IMR-90 (cell line): Measurements from ENCODE around the gene PPP1R37. TPM values are rescaled to one million over a fixed set of nuclear protein-coding genes. Genes with fewer than 3 reads are reported as not detected.

Experiments
- ATAC-seq: fragments of 200-7000 bp; cut with Tn5 transposase; 2 replicates; pipeline ENCODE4 v1.9.1; 2020; ENCODE audit warnings: low read depth, mild to moderate bottlenecking, moderate library complexity
- BruUV-seq: library from RNA; stranded (reverse); fragments of 400-500 nt; replicated peaks from 2 replicates; lab custom pipeline; 2021; lab: Mats Ljungman, UMichigan
- CTCF ChIA-PET: fragments of 300-600 bp; formaldehyde crosslinking; extraction: SDS; loops from one replicate; lab custom pipeline; 2021; ENCODE audit warnings: antibody characterized with exemption; lab: Yijun Ruan, JAX
- POLR2A ChIA-PET: fragments of 300-600 bp; sonication (Branson Sonifier 250); formaldehyde crosslinking; loops from one replicate; lab custom pipeline; 2022; ENCODE audit warnings: antibody characterized with exemption; ENCODE audit not compliant: unreplicated experiment; lab: Charles Lee
- DNase-seq: peaks from one replicate; pipeline ENCODE4 v3.0.0; 2013
- H2AFZ ChIP-seq: replicated peaks from 2 replicates; pipeline ENCODE3; 2013; ENCODE audit warnings: low read length, mild to moderate bottlenecking; ENCODE audit not compliant: poor library complexity
- H2AK5ac ChIP-seq: 2 replicates; pipeline ENCODE4 v1.6.1; 2013; ENCODE audit warnings: low read depth, low read length, inconsistent platforms
- H2AK9ac ChIP-seq: replicated peaks from 2 replicates; pipeline ENCODE3; 2013; ENCODE audit warnings: mild to moderate bottlenecking, low read depth, low read length, moderate library complexity; ENCODE audit not compliant: poor library complexity
- H2BK120ac ChIP-seq: 2 replicates; pipeline ENCODE4 v1.6.1; 2013; ENCODE audit warnings: low read depth, low read length, inconsistent platforms
- H2BK15ac ChIP-seq: 3 replicates; pipeline ENCODE4 v1.6.1; 2013; ENCODE audit warnings: low read depth, low read length, inconsistent platforms
- H2BK20ac ChIP-seq: 2 replicates; pipeline ENCODE4 v1.6.1; 2013; ENCODE audit warnings: low read depth, mild to moderate bottlenecking, inconsistent platforms, low read length, moderate library complexity
- H2BK5ac ChIP-seq: 2 replicates; pipeline ENCODE4 v1.6.1; 2013; ENCODE audit warnings: mild to moderate bottlenecking, low read depth, low read length, inconsistent platforms; ENCODE audit not compliant: poor library complexity, severe bottlenecking
- H3K14ac ChIP-seq: replicated peaks from 2 replicates; pipeline ENCODE4 v1.6.1; 2013; ENCODE audit warnings: low read depth, low read length, inconsistent platforms
- H3K18ac ChIP-seq: 2 replicates; pipeline ENCODE4 v1.6.1; 2013; ENCODE audit warnings: low read depth, low read length, control low read depth
- H3K23ac ChIP-seq: 2 replicates; pipeline ENCODE4 v1.6.1; 2013; ENCODE audit warnings: low read depth, low read length, inconsistent platforms
- H3K27ac ChIP-seq: 2 replicates; pipeline ENCODE4 v1.5.1; 2013; ENCODE audit warnings: mild to moderate bottlenecking, control low read depth, low read length; ENCODE audit not compliant: insufficient read depth
- H3K27me3 ChIP-seq: 2 replicates; pipeline ENCODE4 v1.6.1; 2013; ENCODE audit warnings: low read length; ENCODE audit not compliant: control insufficient read depth, insufficient read depth
- H3K36me3 ChIP-seq: 2 replicates; pipeline ENCODE4 v1.6.1; 2013; ENCODE audit warnings: low read length, mixed read lengths; ENCODE audit not compliant: control insufficient read depth, insufficient read depth
- H3K4ac ChIP-seq: 2 replicates; pipeline ENCODE4 v1.6.1; 2013; ENCODE audit warnings: low read depth, low read length, inconsistent platforms
- H3K4me1 ChIP-seq: 2 replicates; pipeline ENCODE4 v1.6.1; 2013; ENCODE audit warnings: low read length, mixed read lengths; ENCODE audit not compliant: control insufficient read depth, insufficient read depth
- H3K4me2 ChIP-seq: 2 replicates; pipeline ENCODE4 v1.6.1; 2013; ENCODE audit warnings: low read depth, mild to moderate bottlenecking, control low read depth, low read length, moderate library complexity
- H3K4me3 ChIP-seq: 2 replicates; pipeline ENCODE4 v1.5.1; 2013; ENCODE audit warnings: low read depth, mild to moderate bottlenecking, control low read depth, low read length, moderate library complexity; ENCODE audit not compliant: insufficient read depth
- H3K56ac ChIP-seq: 2 replicates; pipeline ENCODE4 v1.6.1; 2013; ENCODE audit warnings: low read length, inconsistent platforms; ENCODE audit not compliant: insufficient read depth; ENCODE audit errors: extremely low read depth
- H3K79me1 ChIP-seq, 2 experiments: 2 replicates each; pipeline ENCODE4 v1.6.1; 2013; ENCODE audit warnings: low read length in 2 of 2, inconsistent platforms in 1 of 2, low read depth in 1 of 2
- H3K9ac ChIP-seq: 2 replicates; pipeline ENCODE4 v1.6.1; 2013; ENCODE audit warnings: low read depth, low read length, control low read depth
- H3K9me1 ChIP-seq: 2 replicates; pipeline ENCODE4 v1.6.1; 2013; ENCODE audit warnings: low read length, inconsistent platforms; ENCODE audit not compliant: insufficient read depth
- H3K9me3 ChIP-seq: 2 replicates; pipeline ENCODE4 v1.6.1; 2013; ENCODE audit warnings: low read length; ENCODE audit not compliant: control insufficient read depth, insufficient read depth
- H4K20me1 ChIP-seq: 2 replicates; pipeline ENCODE4 v1.6.1; 2013; ENCODE audit warnings: low read length, inconsistent platforms; ENCODE audit not compliant: insufficient read depth
- H4K5ac ChIP-seq: 2 replicates; pipeline ENCODE4 v1.6.1; 2013; ENCODE audit warnings: mild to moderate bottlenecking, low read depth, low read length, control low read depth
- H4K8ac ChIP-seq, 2 experiments: 2 replicates each; pipeline ENCODE4 v1.6.1; 2013; ENCODE audit warnings: low read depth in 2 of 2, low read length in 2 of 2, control low read depth in 1 of 2, inconsistent platforms in 1 of 2
- H4K91ac ChIP-seq: 2 replicates; pipeline ENCODE4 v1.6.1; 2013; ENCODE audit warnings: low read depth, low read length, inconsistent platforms; ENCODE audit not compliant: insufficient read depth
- CEBPB ChIP-seq: IDR thresholded peaks from 2 replicates; pipeline ENCODE4 v1.6.1; 2012; ENCODE audit warnings: low read depth, low read length, improper control_type of control experiment
- CHD1 ChIP-seq: IDR thresholded peaks from 2 replicates; pipeline ENCODE4 v1.6.1; 2012; ENCODE audit warnings: low read depth, low read length, improper control_type of control experiment
- NFE2L2 ChIP-seq: fragments of 150-350 bp; IDR thresholded peaks from 2 replicates; pipeline ENCODE4 v1.6.1; 2016; ENCODE audit warnings: low read depth, mild to moderate bottlenecking, low read length
- WGBS, 2 experiments: methylation state at CpG; one replicate each; pipeline versions ENCODE4 v1.1.5 to v1.1.7; 2013; ENCODE audit warnings: missing lambda C conversion rate in 2 of 2; ENCODE audit not compliant: insufficient read length in 1 of 2; ENCODE audit errors: extremely low coverage in 2 of 2; 5-methylcytosine and 5-hydroxymethylcytosine counted together
- dilution Hi-C: fragments of 300-500 bp; cut with HindIII; formaldehyde crosslinking; loops from one replicate; pipeline ENCODE4 v1.14.3; 2018; ENCODE audit warnings: low sequenced_read_pairs; ENCODE audit not compliant: unreplicated experiment
- in situ Hi-C: fragments of 300-500 bp; cut with MboI; formaldehyde crosslinking; loops from 3 replicates; pipeline ENCODE4 v1.14.3; 2019; ENCODE audit warnings: low sequenced_read_pairs, inconsistent platforms, mixed read lengths
- intact Hi-C: fragments of 100-400 bp; cut with micrococcal nuclease; formaldehyde crosslinking; loops from 2 replicates; pipeline ENCODE4 v1.10.0; 2022
- polyA plus RNA-seq, 3 experiments: library from polyadenylated mRNA; depleted of rRNA; stranded (reverse); fragments of >200 nt; gene quantifications; 2 replicates each; pipeline ENCODE4 v1.2.3, GENCODE V29; 2012; ENCODE audit warnings: low replicate concordance in 1 of 3
- total RNA-seq: library from RNA; depleted of rRNA; stranded (reverse); fragments of >200 nt; gene quantifications from 2 replicates; pipeline ENCODE4 v1.2.3, GENCODE V29; 2012

Gene PPP1R37
- total and polyA plus RNA-seq, 2 of the 4 experiments (the other 2 are of a cell fraction) = 13.1 to 18.5 TPM

- no peak for TF ChIP-seq CEBPB
- no peak for TF ChIP-seq CHD1
Observed at GRCh38 chr19:45076851-45077730, 15.9 kb upstream of the PPP1R37 start (continued).

- TF ChIP-seq NFE2L2 = no peak
Observed at GRCh38 chr19:45078390-45079062, 14.5 kb upstream of the PPP1R37 start.

More at GRCh38 chr19:45078390-45079062, 14.5 kb upstream of the PPP1R37 start:
- ChIA-PET POLR2A (no interaction called here), CTCF (no interaction called here)
- Histone ChIP-seq H3K27ac (peak overlapping the region; percentile 82), H2AFZ (peak overlapping the region; percentile 100), H2BK20ac (no peak overlapping the region), H3K4ac (peak overlapping the region; percentile 93), H3K9ac (peak overlapping the region; percentile 87), H2AK5ac (peak overlapping the region; percentile 73), H3K18ac (peak overlapping the region; percentile 67; the same call in 1 of the 2 replicates), H3K4me2 (peak overlapping the region; percentile 99), H2BK5ac (peak overlapping the region; percentile 62), H3K9me3 (no peaks in the 10 kb centered on the region), H3K56ac (no peak overlapping the region), H3K23ac (peak overlapping the region; percentile 94; the same call in 1 of the 2 replicates), H3K27me3 (no peaks in the 10 kb centered on the region), H4K5ac (peak overlapping the region; percentile 87), H3K9me1 (peaks cover 15% of the 10 kb centered on the region), H2BK15ac (0 out of 3 replicates have a peak overlapping the region, but pooled peaks have one; percentile 7), H3K4me3 (peak overlapping the region; percentile 99), H4K20me1 (no peaks in the 10 kb centered on the region), H4K8ac (peak overlapping the region; percentile 97 to 99), H3K14ac (peak overlapping the region; percentile 98), H3K4me1 (peaks cover 5% of the 10 kb centered on the region; the same call in 1 of the 2 replicates), H4K91ac (peak overlapping the region; percentile 82), H2AK9ac (peak overlapping the region; percentile 95), H2BK120ac (peak overlapping the region; percentile 45; the same call in 1 of the 2 replicates), H3K79me1 (peaks cover 18 to 42% of the 10 kb centered on the region in 2 experiments), H3K36me3 (peaks cover 8% of the 10 kb centered on the region)
- DNase-seq (no peak), ATAC-seq (peak; percentile 32)
- WGBS, 2 experiments = 100% methylated on average over 2 of the region's 10 CpGs; no CpG with 5 or more reads in 1 of the 2 experiments
- in situ Hi-C loops = no loop called here
- intact Hi-C loops = no loop called here
- no TSS peak for BruUV-seq
- dilution Hi-C loops = no loop called here
